CD14-positive monocyte (primary cell): ENCODE measurements around the gene FOXO3. TPM values are rescaled to one million over a fixed set of nuclear protein-coding genes. Genes with fewer than 3 reads are reported as not detected.

Experiments
- DNase-seq, 3 donors: peaks; one replicate each; pipeline ENCODE4 v3.0.0-alpha.2; 2011 to 2022
- H2AFZ ChIP-seq: 2 replicates; pipeline ENCODE4 v1.6.0; 2012; ENCODE audit warnings: mild to moderate bottlenecking, low read depth, low read length, inconsistent platforms; ENCODE audit not compliant: insufficient read depth, poor library complexity, severe bottlenecking
- H3K27ac ChIP-seq, 2 donors: 1 replicate in 1 of 2; 2 replicates in 1 of 2; pipeline ENCODE4 v1.5.1; 2012 to 2013; ENCODE audit warnings: low read length in 2 of 2, control low read depth in 1 of 2, inconsistent platforms in 1 of 2, low read depth in 1 of 2, mild to moderate bottlenecking in 1 of 2
- H3K27me3 ChIP-seq, 2 donors: one replicate each; pipeline versions ENCODE4 v1.6.0 to v1.6.1; 2011 to 2013; ENCODE audit warnings: low read length in 2 of 2; ENCODE audit not compliant: control insufficient read depth in 2 of 2, insufficient read depth in 2 of 2
- H3K36me3 ChIP-seq, 2 donors: replicated peaks in 1 of 2; 1 replicate in 1 of 2; 2 replicates in 1 of 2; pipeline versions ENCODE4 v1.5.1 to v1.6.1; 2012 to 2013; ENCODE audit warnings: low read length in 2 of 2, control low read depth in 1 of 2, inconsistent platforms in 1 of 2, mild to moderate bottlenecking in 1 of 2; ENCODE audit not compliant: insufficient read depth in 2 of 2, control insufficient read depth in 1 of 2
- H3K4me1 ChIP-seq, 2 donors: 1 replicate in 1 of 2; 2 replicates in 1 of 2; pipeline versions ENCODE4 v1.5.1 to v1.6.1; 2012 to 2013; ENCODE audit warnings: low read length in 2 of 2, control low read depth in 1 of 2, inconsistent platforms in 1 of 2, mild to moderate bottlenecking in 1 of 2, moderate library complexity in 1 of 2; ENCODE audit not compliant: insufficient read depth in 2 of 2, control insufficient read depth in 1 of 2
- H3K4me2 ChIP-seq: replicated peaks from 2 replicates; pipeline ENCODE3; 2012; ENCODE audit warnings: low read length, moderate library complexity, mild to moderate bottlenecking; ENCODE audit not compliant: poor library complexity, severe bottlenecking; ENCODE audit errors: extremely low read depth
- H3K4me3 ChIP-seq, 3 experiments: fragments of 200-600 bp in 1 of 3; sonication (generic) in 1 of 3; replicated peaks in 1 of 3; 1 replicate in 2 of 3; 2 replicates in 1 of 3; pipeline ENCODE4 v1.5.1; 2011 to 2013; ENCODE audit warnings: low read length in 3 of 3, mild to moderate bottlenecking in 3 of 3, control low read depth in 2 of 3, low read depth in 2 of 3, inconsistent platforms in 1 of 3, moderate library complexity in 1 of 3
- H3K79me2 ChIP-seq: 2 replicates; pipeline ENCODE4 v1.6.0; 2012; ENCODE audit warnings: mild to moderate bottlenecking, control low read depth, inconsistent platforms, low read length, moderate library complexity; ENCODE audit not compliant: insufficient read depth
- H3K9ac ChIP-seq: 2 replicates; pipeline ENCODE4 v1.6.0; 2017; ENCODE audit warnings: low read length, mild to moderate bottlenecking; ENCODE audit not compliant: insufficient read depth, poor library complexity, severe bottlenecking
- H3K9me3 ChIP-seq, 2 donors: replicated peaks in 1 of 2; 1 replicate in 1 of 2; 2 replicates in 1 of 2; pipeline versions ENCODE4 v1.5.1 to v1.6.1; 2012 to 2013; ENCODE audit warnings: low read length in 2 of 2, control low read depth in 1 of 2; ENCODE audit not compliant: control insufficient read depth in 1 of 2, insufficient read depth in 1 of 2
- H4K20me1 ChIP-seq: 2 replicates; pipeline ENCODE4 v1.6.0; 2012; ENCODE audit warnings: mild to moderate bottlenecking, low read length, control low read depth, moderate library complexity; ENCODE audit not compliant: insufficient read depth
- H3K27ac Mint-ChIP-seq, 7 donors: one replicate each; pipeline ENCODE4 v1.8.0; 2020; ENCODE audit warnings: mild to moderate bottlenecking in 7 of 7, mixed read lengths in 7 of 7, moderate library complexity in 6 of 7, inconsistent platforms in 2 of 7
- H3K27me3 Mint-ChIP-seq, 3 donors: one replicate each; pipeline ENCODE4 v1.8.0; 2021 to 2022; ENCODE audit warnings: low read depth in 3 of 3, mild to moderate bottlenecking in 3 of 3, mixed read lengths in 3 of 3, moderate library complexity in 3 of 3, inconsistent platforms in 1 of 3
- H3K36me3 Mint-ChIP-seq, 2 donors: one replicate each; pipeline ENCODE4 v1.8.0; 2020; ENCODE audit warnings: mixed read lengths in 2 of 2, inconsistent platforms in 1 of 2, mild to moderate bottlenecking in 1 of 2
- H3K4me1 Mint-ChIP-seq: one replicate; pipeline ENCODE4 v1.8.0; 2020; ENCODE audit warnings: mild to moderate bottlenecking, mixed read lengths
- H3K4me3 Mint-ChIP-seq, 2 donors: one replicate each; pipeline ENCODE4 v1.8.0; 2020; ENCODE audit warnings: mild to moderate bottlenecking in 2 of 2, mixed read lengths in 2 of 2, moderate library complexity in 1 of 2
- H3K9me3 Mint-ChIP-seq, 7 donors: one replicate each; pipeline ENCODE4 v1.8.0; 2020 to 2022; ENCODE audit warnings: mixed read lengths in 7 of 7, mild to moderate bottlenecking in 6 of 7, moderate library complexity in 6 of 7, inconsistent platforms in 2 of 7
- CTCF ChIP-seq: fragments of 200-600 bp; IDR thresholded peaks from one replicate; pipeline ENCODE4 v1.8.0; 2022; ENCODE audit warnings: antibody characterized with exemption, mild to moderate bottlenecking
- WGBS: methylation state at CpG from one replicate; pipeline ENCODE4 v1.1.5; 2013; ENCODE audit warnings: missing lambda C conversion rate; ENCODE audit not compliant: insufficient coverage; 5-methylcytosine and 5-hydroxymethylcytosine counted together
- intact Hi-C, 2 donors: fragments of 100-400 bp; cut with micrococcal nuclease; formaldehyde crosslinking; loops; one replicate each; pipeline versions ENCODE4 v1.15.0 to v1.15.1; 2023
- polyA plus RNA-seq, 3 donors: library from polyadenylated mRNA; depleted of rRNA in 1 of 3; unstranded in 2 of 3; stranded (reverse) in 1 of 3; fragments of 300-500 nt in 2 of 3; fragments of >200 nt in 1 of 3; fragmentation: Illumina TruSeq in 2 of 3; gene quantifications; 1 replicate in 2 of 3; 2 replicates in 1 of 3; pipeline ENCODE4 v1.2.3, GENCODE V29; 2012 to 2021

The FOXO3 gene
- polyA plus RNA-seq, 3 donors: 15.4 to 23.2 (median 17.5) TPM

GRCh38 chr6:108550256-108550655 lies 10.5 kb upstream of the FOXO3 start:
- H3K27me3 Mint-ChIP-seq: peaks cover 0 to 2% (median 0%) of the 10 kb centered on the region in 3 donors
- H3K27me3 ChIP-seq: no peaks in the 10 kb centered on the region
- H3K4me3 ChIP-seq: no peak overlapping the region
- no peaks in the 10 kb centered on the region for H3K36me3 ChIP-seq
- no peak overlapping the region for H3K27ac ChIP-seq
- H3K27ac Mint-ChIP-seq: no peak overlapping the region
- no CpG with 5 or more reads among the region's 3 CpGs for WGBS
- peaks cover 26% of the 10 kb centered on the region for H3K4me1 Mint-ChIP-seq
- H3K79me2 ChIP-seq: no peaks in the 10 kb centered on the region
- no peak overlapping the region for H2AFZ ChIP-seq
- peaks cover 0 to 2% (median 0%) of the 10 kb centered on the region in 7 donors for H3K9me3 Mint-ChIP-seq
- H3K36me3 Mint-ChIP-seq: no peaks in the 10 kb centered on the region
- intact Hi-C loops: no loop called here
- no peak overlapping the region for H3K9ac ChIP-seq
- no peak for TF ChIP-seq CTCF
- no peak overlapping the region for H3K4me2 ChIP-seq
- no peaks in the 10 kb centered on the region for H4K20me1 ChIP-seq
- peaks cover 6 to 7% of the 10 kb centered on the region in 2 donors for H3K4me1 ChIP-seq
- no peak overlapping the region for H3K4me3 Mint-ChIP-seq
- no peaks in the 10 kb centered on the region for H3K9me3 ChIP-seq
- DNase-seq: no peak

- TF ChIP-seq CTCF: no peak
- intact Hi-C loops: loop anchor here (5.0 kb wide), 4 partner anchors 37 to 827 kb away; partner anchors contain the start of genes CD164 (in 1 of the 2) and SESN1 (in 1 of the 2)
- no peak overlapping the region for H3K9ac ChIP-seq
- DNase-seq: no peak
- H3K79me2 ChIP-seq: peaks cover 5% of the 10 kb centered on the region
- H3K27me3 ChIP-seq: no peaks in the 10 kb centered on the region
- H3K9me3 ChIP-seq: no peaks in the 10 kb centered on the region
- H3K4me3 ChIP-seq: no peak overlapping the region
- Mint-ChIP-seq H3K4me1 (peaks cover 26% of the 10 kb centered on the region), H3K36me3 (no peaks in the 10 kb centered on the region), H3K9me3 (no peaks in the 10 kb centered on the region), H3K4me3 (peak overlapping the region in 1 of 2 donors; percentile 64), H3K27me3 (peaks cover 3 to 8% (median 3%) of the 10 kb centered on the region in 3 donors), H3K27ac (peak overlapping the region in 1 of 7 donors; percentile 1)
- peaks cover 5% of the 10 kb centered on the region for H4K20me1 ChIP-seq
- 85% methylated on average over 4 of the region's 7 CpGs for WGBS
- peaks cover 7 to 15% of the 10 kb centered on the region in 2 donors for H3K4me1 ChIP-seq
- no peak overlapping the region for H2AFZ ChIP-seq
- H3K36me3 ChIP-seq: no peaks in the 10 kb centered on the region
- no peak overlapping the region for H3K27ac ChIP-seq
- H3K4me2 ChIP-seq: no peak overlapping the region
Measured at GRCh38 chr6:108555399-108556052, 5.2 kb upstream of the FOXO3 start.
